Activated T-helper 17 cell treated with anti-CD3 and anti-CD28 coated beads, Interleukin-2, amount 50 U/mL, for 72 hours (primary cell): ENCODE data around the gene PAX5. TPM values are rescaled to one million over a fixed set of nuclear protein-coding genes. Genes with fewer than 3 reads are reported as not detected.

ENCODE experiments used
- ATAC-seq: fragments of 150-1000 bp; cut with Tn5 transposase; replicated peaks from 2 replicates; pipeline ENCODE4 v1.10.0; 2021; ENCODE audit warnings: mild to moderate bottlenecking, moderate library complexity
- H3K27ac Mint-ChIP-seq: one replicate; pipeline ENCODE4 v1.8.0; 2022; ENCODE audit warnings: mixed read lengths
- H3K27me3 Mint-ChIP-seq: one replicate; pipeline ENCODE4 v1.8.0; 2022; ENCODE audit warnings: mixed read lengths
- H3K36me3 Mint-ChIP-seq: one replicate; pipeline ENCODE4 v1.8.0; 2022; ENCODE audit warnings: low read depth, mild to moderate bottlenecking, mixed read lengths
- H3K4me1 Mint-ChIP-seq: one replicate; pipeline ENCODE4 v1.8.0; 2022; ENCODE audit warnings: mixed read lengths
- H3K4me3 Mint-ChIP-seq: one replicate; pipeline ENCODE4 v1.8.0; 2022; ENCODE audit warnings: mild to moderate bottlenecking, mixed read lengths
- H3K9me3 Mint-ChIP-seq: one replicate; pipeline ENCODE4 v1.8.0; 2022; ENCODE audit warnings: mixed read lengths
- total RNA-seq, 2 donors: library from RNA; stranded (reverse); gene quantifications; one replicate each; pipeline ENCODE4 v1.2.3, GENCODE V29; 2022

PAX5 gene
- total RNA-seq, 2 donors from 2014 or later, result 0.30 to 0.66 TPM

DNA sequence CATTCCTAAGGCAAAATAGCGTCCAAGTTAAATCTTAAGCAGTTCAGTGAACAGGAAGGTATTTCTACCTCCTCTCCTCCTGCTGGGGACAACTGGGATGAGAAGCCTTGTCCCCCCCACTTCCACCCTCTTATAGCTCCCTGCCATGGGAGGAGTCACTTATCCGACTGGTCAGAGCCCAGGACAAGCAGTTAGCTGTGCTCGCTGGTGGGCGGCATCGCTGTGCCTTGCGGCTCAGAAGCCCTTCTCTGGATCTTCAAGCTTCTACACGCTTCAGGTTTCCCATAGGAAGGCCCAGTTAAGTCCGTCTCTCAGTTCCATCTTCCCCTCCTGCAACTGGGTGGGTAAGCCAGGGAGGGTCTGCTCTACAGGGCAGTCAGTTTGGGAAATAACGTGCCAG lies 77.2 kb downstream of the PAX5 start:
- Mint-ChIP-seq H3K27ac (no peak overlapping the region), H3K27me3 (peaks cover 57% of the 10 kb centered on the region), H3K4me1 (no peaks in the 10 kb centered on the region)

DNA sequence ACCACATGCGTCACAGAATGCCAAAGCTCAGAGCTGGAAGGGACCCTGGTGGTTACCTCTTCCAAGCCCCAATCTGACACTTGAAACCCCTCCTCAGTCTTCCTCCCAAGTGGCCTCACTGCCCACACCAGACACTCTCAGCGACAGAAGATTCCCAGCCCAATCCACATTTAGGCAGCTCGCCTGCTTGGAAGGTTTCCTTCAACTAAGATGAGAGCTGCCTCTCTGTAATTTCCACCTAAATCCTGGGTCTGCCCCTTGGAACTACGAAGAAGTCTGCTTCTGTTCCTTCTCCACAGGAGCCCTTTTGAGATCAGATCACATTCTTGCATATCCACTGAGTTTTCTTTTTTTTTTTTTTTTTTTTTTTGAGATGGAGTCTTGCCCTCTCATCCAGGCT lies 83.7 kb downstream of the PAX5 start:
- Mint-ChIP-seq H3K9me3 (no peaks in the 10 kb centered on the region), H3K27ac (no peak overlapping the region), H3K36me3 (no peaks in the 10 kb centered on the region), H3K4me1 (no peaks in the 10 kb centered on the region), H3K27me3 (peaks cover 29% of the 10 kb centered on the region), H3K4me3 (no peak overlapping the region)
- ATAC-seq, result no peak

More for the DNA sequence above, 77.2 kb downstream of the PAX5 start:
- Mint-ChIP-seq H3K36me3 (no peaks in the 10 kb centered on the region), H3K4me3 (no peak overlapping the region), H3K9me3 (no peaks in the 10 kb centered on the region)
- ATAC-seq, result no peak

DNA sequence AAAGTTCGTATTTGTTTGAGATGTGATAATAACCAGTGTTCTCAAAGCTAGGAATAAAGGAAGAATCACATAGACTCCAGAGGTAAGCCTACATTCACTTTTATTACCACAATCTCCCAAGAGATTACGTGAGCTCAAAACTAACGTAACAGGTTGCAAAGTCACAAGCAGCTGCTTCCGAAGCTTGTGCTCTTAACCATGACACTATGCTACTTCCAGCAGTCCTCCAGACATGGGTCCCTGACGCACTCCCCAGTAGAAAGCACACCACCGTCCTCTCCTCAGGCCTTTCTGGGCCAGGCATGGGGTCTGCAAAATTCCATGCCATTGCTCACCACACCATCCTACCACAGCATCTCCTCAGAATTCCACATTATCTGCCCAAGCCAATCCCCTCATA lies 84.6 kb downstream of the PAX5 start:
- ATAC-seq, result no peak
- H3K27me3 Mint-ChIP-seq, result peaks cover 26% of the 10 kb centered on the region
- no peaks in the 10 kb centered on the region for H3K9me3 Mint-ChIP-seq

GRCh38 chr9:36948051-36948450 lies 86.0 kb downstream of the PAX5 start:
- Mint-ChIP-seq H3K9me3 (no peaks in the 10 kb centered on the region), H3K27ac (no peak overlapping the region), H3K27me3 (peaks cover 16% of the 10 kb centered on the region), H3K4me1 (no peaks in the 10 kb centered on the region), H3K4me3 (no peak overlapping the region), H3K36me3 (no peaks in the 10 kb centered on the region)
- no peak for ATAC-seq

More for the DNA sequence above, 84.6 kb downstream of the PAX5 start:
- Mint-ChIP-seq H3K36me3 (no peaks in the 10 kb centered on the region), H3K27ac (no peak overlapping the region), H3K4me3 (no peak overlapping the region), H3K4me1 (no peaks in the 10 kb centered on the region)

- Mint-ChIP-seq H3K27me3 (peaks cover 11% of the 10 kb centered on the region), H3K4me3 (no peak overlapping the region), H3K36me3 (no peaks in the 10 kb centered on the region), H3K27ac (no peak overlapping the region), H3K4me1 (no peaks in the 10 kb centered on the region), H3K9me3 (no peaks in the 10 kb centered on the region)
- no peak for ATAC-seq
These were observed 87.4 kb downstream of the PAX5 start for GRCh38 chr9:36946653-36947052.

DNA sequence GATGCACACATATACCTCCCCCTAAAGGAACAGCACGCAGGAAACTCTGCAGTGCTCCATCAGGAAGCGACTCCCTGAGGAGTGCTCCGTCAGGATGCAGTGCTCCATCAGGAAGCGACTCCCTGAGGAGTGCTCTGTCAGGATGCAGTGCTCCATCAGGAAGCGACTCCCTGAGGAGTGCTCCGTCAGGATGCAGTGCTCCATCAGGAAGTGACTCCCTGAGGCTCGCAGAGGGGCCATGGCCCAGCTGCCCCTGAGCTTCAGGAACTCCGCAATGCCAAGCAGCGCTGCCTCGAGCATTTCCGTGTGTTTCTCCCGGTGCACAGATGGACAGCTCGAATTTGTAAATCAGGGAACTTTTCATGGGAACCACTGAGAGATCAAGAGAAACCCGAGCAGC lies 88.1 kb downstream of the PAX5 start:
- H3K4me1 Mint-ChIP-seq, result no peaks in the 10 kb centered on the region
- H3K36me3 Mint-ChIP-seq, result no peaks in the 10 kb centered on the region
- ATAC-seq, result no peak
- H3K9me3 Mint-ChIP-seq, result no peaks in the 10 kb centered on the region
- no peak overlapping the region for H3K27ac Mint-ChIP-seq
- peaks cover 11% of the 10 kb centered on the region for H3K27me3 Mint-ChIP-seq
- no peak overlapping the region for H3K4me3 Mint-ChIP-seq

DNA sequence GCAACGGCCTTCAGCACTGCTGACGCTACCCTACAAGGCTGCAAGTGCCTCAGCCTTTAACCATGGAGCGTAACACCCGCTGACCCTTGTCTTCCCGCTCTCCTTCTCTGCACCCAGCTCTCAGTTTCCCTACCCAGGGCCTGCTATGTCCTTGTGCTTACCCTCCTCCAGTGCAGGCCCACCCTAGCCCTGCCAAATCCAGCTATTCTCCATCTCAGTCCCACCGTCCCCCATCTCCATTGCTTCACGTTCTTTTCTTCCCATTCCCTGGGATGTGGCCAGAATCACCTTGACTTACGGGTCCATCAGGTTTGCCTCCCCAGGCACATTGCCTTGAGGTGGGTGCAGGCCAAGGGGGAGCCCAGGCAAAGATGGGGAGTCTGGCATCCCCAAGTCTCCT lies 91.2 kb downstream of the PAX5 start:
- H3K4me3 Mint-ChIP-seq, result no peak overlapping the region
- H3K36me3 Mint-ChIP-seq, result no peaks in the 10 kb centered on the region
- H3K4me1 Mint-ChIP-seq, result no peaks in the 10 kb centered on the region
- peaks cover 11% of the 10 kb centered on the region for H3K27me3 Mint-ChIP-seq
- ATAC-seq, result no peak
- H3K27ac Mint-ChIP-seq, result no peak overlapping the region
- no peaks in the 10 kb centered on the region for H3K9me3 Mint-ChIP-seq

- no peak for ATAC-seq
- Mint-ChIP-seq H3K27me3 (peaks cover 10% of the 10 kb centered on the region), H3K36me3 (no peaks in the 10 kb centered on the region), H3K4me3 (no peak overlapping the region), H3K4me1 (no peaks in the 10 kb centered on the region), H3K9me3 (no peaks in the 10 kb centered on the region), H3K27ac (no peak overlapping the region)
These were observed 92.6 kb downstream of the PAX5 start for GRCh38 chr9:36941441-36941840.

- ATAC-seq, result no peak
- Mint-ChIP-seq H3K27ac (no peak overlapping the region), H3K4me3 (no peak overlapping the region), H3K4me1 (no peaks in the 10 kb centered on the region), H3K9me3 (no peaks in the 10 kb centered on the region), H3K36me3 (no peaks in the 10 kb centered on the region), H3K27me3 (peaks cover 10% of the 10 kb centered on the region)
These were observed 93.2 kb downstream of the PAX5 start for GRCh38 chr9:36940881-36941280.

- Mint-ChIP-seq H3K9me3 (no peaks in the 10 kb centered on the region), H3K4me3 (no peak overlapping the region), H3K4me1 (no peaks in the 10 kb centered on the region), H3K36me3 (no peaks in the 10 kb centered on the region), H3K27ac (no peak overlapping the region), H3K27me3 (peaks cover 10% of the 10 kb centered on the region)
- ATAC-seq, result no peak
These were observed 93.6 kb downstream of the PAX5 start for GRCh38 chr9:36940500-36940853.

DNA sequence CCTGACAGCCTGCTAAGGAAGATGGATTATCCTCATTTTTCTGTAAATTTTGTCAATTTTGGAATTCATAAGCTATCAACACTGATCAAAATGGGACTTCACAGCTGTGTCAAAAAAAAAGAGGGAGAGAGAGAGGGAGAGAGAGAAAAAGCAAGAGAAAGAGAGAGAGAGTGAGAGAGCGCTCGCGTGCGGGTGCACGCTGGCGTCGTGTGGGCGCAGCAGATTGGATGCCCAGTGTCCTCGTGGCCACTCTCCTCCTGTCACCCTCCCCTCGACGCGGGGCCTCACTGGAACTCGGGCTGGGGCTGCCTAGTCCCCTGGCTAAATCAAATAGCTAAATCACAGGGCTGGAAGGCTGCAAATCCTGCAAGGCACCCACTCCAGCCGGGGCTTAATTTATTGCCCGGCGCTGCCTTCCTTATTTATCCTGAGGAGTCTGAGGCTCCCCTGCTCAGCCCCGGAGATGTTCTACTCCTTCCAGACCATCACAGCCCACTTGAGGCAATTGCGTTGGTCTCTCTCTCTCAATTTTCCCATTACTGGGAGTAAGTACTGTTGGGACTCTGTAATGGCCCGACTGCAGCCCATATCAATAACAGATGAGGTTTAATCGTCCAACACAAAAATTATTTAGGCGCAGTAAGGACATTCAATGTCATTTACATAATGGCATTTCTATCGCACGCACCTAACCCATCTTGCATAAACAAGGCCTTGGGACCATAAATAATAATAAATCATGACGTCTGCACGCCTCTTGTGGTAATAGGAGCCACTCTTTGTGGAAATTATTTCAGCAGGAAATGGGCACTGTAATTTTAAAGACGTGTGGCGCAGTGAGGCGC lies 94.2 kb downstream of the PAX5 start:
- Mint-ChIP-seq H3K36me3 (no peaks in the 10 kb centered on the region), H3K4me3 (no peak overlapping the region), H3K27ac (no peak overlapping the region), H3K27me3 (peaks cover 10% of the 10 kb centered on the region), H3K4me1 (no peaks in the 10 kb centered on the region), H3K9me3 (no peaks in the 10 kb centered on the region)
- no peak for ATAC-seq

- no peaks in the 10 kb centered on the region for H3K4me1 Mint-ChIP-seq
- H3K36me3 Mint-ChIP-seq, result no peaks in the 10 kb centered on the region
- ATAC-seq, result no peak
- H3K27me3 Mint-ChIP-seq, result peaks cover 10% of the 10 kb centered on the region
- H3K4me3 Mint-ChIP-seq, result no peak overlapping the region
- H3K9me3 Mint-ChIP-seq, result no peaks in the 10 kb centered on the region
- H3K27ac Mint-ChIP-seq, result no peak overlapping the region
These were observed 94.9 kb downstream of the PAX5 start for GRCh38 chr9:36939214-36939613.

- no peak for ATAC-seq
- no peaks in the 10 kb centered on the region for H3K9me3 Mint-ChIP-seq
- no peak overlapping the region for H3K4me3 Mint-ChIP-seq
- H3K36me3 Mint-ChIP-seq, result no peaks in the 10 kb centered on the region
- H3K27ac Mint-ChIP-seq, result no peak overlapping the region
- peaks cover 10% of the 10 kb centered on the region for H3K27me3 Mint-ChIP-seq
- no peaks in the 10 kb centered on the region for H3K4me1 Mint-ChIP-seq
These were observed 95.5 kb downstream of the PAX5 start for GRCh38 chr9:36938617-36939016.

GRCh38 chr9:36937951-36938350 lies 96.1 kb downstream of the PAX5 start:
- Mint-ChIP-seq H3K36me3 (no peaks in the 10 kb centered on the region), H3K4me3 (no peak overlapping the region), H3K9me3 (no peaks in the 10 kb centered on the region), H3K4me1 (no peaks in the 10 kb centered on the region), H3K27me3 (peaks cover 10% of the 10 kb centered on the region), H3K27ac (no peak overlapping the region)
- ATAC-seq, result no peak

DNA sequence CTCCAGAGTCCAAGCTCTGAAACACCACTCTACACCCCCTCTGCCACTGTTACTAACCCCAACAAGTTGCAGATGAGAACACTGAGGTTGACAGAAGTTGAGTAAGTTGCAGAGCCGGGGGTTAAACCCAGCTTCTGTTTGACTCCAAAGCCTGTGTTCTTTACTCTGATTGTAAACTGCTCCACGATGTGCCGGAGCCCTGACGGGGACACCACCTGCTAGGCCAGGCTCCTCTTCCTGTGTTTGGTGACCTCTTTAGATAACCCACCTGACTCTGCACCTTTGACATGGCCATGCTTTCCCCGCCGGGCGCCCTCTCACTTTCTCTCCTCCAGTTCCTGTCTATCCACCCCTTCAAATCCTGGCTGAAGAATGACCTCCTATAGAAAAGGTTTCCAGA lies 96.7 kb downstream of the PAX5 start:
- Mint-ChIP-seq H3K4me3 (no peak overlapping the region), H3K27me3 (peaks cover 11% of the 10 kb centered on the region), H3K36me3 (no peaks in the 10 kb centered on the region), H3K27ac (no peak overlapping the region), H3K4me1 (no peaks in the 10 kb centered on the region), H3K9me3 (no peaks in the 10 kb centered on the region)
- no peak for ATAC-seq

DNA sequence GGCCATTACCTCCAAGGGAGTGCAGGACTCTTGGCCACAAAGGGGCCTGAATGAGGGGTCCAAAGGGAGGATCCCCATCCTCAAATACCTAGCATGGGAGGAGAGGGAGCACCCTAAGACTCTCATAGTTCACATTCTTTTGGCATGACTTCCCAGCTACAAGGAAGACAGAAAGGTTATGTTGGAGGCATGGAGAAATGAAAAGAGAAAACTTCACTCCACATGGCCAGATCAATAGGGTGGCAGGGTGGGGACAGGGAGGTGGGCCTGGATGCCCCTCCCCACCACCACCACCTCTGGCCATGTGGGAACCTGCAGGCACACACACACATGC lies 97.6 kb downstream of the PAX5 start:
- Mint-ChIP-seq H3K27me3 (peaks cover 13% of the 10 kb centered on the region), H3K36me3 (no peaks in the 10 kb centered on the region), H3K4me3 (no peak overlapping the region), H3K27ac (no peak overlapping the region), H3K9me3 (no peaks in the 10 kb centered on the region), H3K4me1 (no peaks in the 10 kb centered on the region)
- no peak for ATAC-seq
